Stimulated activated CD4-positive, alpha-beta T cell treated with anti-CD3 and anti-CD28 coated beads, Interleukin-15, amount 100 ng/mL, for 1 hour (primary cell): ENCODE measurements around the gene NPR1.
"Not testable (repeated sequence)": the region's sequence is repeated elsewhere in the genome, so short reads cannot be mapped to it uniquely, and the experiment has no call there.

Source experiments
- DNase-seq, 2 donors: peaks; one replicate each; pipeline ENCODE4 v3.0.0-alpha.2; 2020; ENCODE audit warnings: low read depth in 1 of 2, low spot score in 1 of 2

NPR1 gene

GRCh38 chr1:153679337-153680119 is 1.0 kb downstream of the NPR1 start:
- DNase-seq, result no peak

- no peak for DNase-seq
Measured at GRCh38 chr1:153680120-153680403, 1.6 kb downstream of the NPR1 start.

GRCh38 chr1:153682730-153683129 is 4.2 kb downstream of the NPR1 start:
- DNase-seq, result no peak

- DNase-seq, result no peak
Measured at GRCh38 chr1:153683854-153684253, 5.4 kb downstream of the NPR1 start.

- DNase-seq, result no peak
Measured at GRCh38 chr1:153684892-153685291, 6.4 kb downstream of the NPR1 start.

- no peak for DNase-seq
Measured at GRCh38 chr1:153685544-153686340, 7.3 kb downstream of the NPR1 start.

GRCh38 chr1:153687346-153688125 is 9.0 kb downstream of the NPR1 start:
- no peak for DNase-seq

GRCh38 chr1:153688276-153688675 is 9.8 kb downstream of the NPR1 start:
- DNase-seq, result no peak

- DNase-seq, result no peak
Measured at GRCh38 chr1:153688736-153689328, 10.3 kb downstream of the NPR1 start.

- DNase-seq, result no peak
Measured at GRCh38 chr1:153693466-153693865, 15.0 kb downstream of the NPR1 start.

GRCh38 chr1:153696741-153697140 is 18.3 kb downstream of the NPR1 start:
- no peak for DNase-seq

- no peak for DNase-seq
Measured at GRCh38 chr1:153697191-153698019, 18.9 kb downstream of the NPR1 start.

GRCh38 chr1:153698020-153698922 is 19.8 kb downstream of the NPR1 start:
- DNase-seq, result no peak

GRCh38 chr1:153698923-153699714 is 20.6 kb downstream of the NPR1 start:
- DNase-seq, result no peak

GRCh38 chr1:153699768-153700167 is 21.3 kb downstream of the NPR1 start:
- no peak for DNase-seq

- DNase-seq, result no peak
Measured at GRCh38 chr1:153705484-153705883, 27.0 kb downstream of the NPR1 start.

- no peak for DNase-seq
Measured at GRCh38 chr1:153711026-153711425, 32.5 kb downstream of the NPR1 start.

- not testable (repeated sequence) for DNase-seq
Measured at GRCh38 chr1:153716211-153716610, 37.7 kb downstream of the NPR1 start.

GRCh38 chr1:153717330-153717729 is 38.8 kb downstream of the NPR1 start:
- DNase-seq, result no peak
